NB4 (cell line): Measurements from ENCODE around the gene LIMK2.
"Not testable (repeated sequence)": the region's sequence is repeated elsewhere in the genome, so short reads cannot be mapped to it uniquely, and the experiment has no call there.

Experiments used
- POLR2A ChIP-seq: IDR thresholded peaks from 2 replicates; pipeline ENCODE4 v1.6.1; 2011; ENCODE audit warnings: mild to moderate bottlenecking; ENCODE audit not compliant: insufficient read length; ENCODE audit errors: extremely low read depth
- TF ChIP-seq, protein P1 (sequence below): IDR thresholded peaks from one replicate; pipeline ENCODE4 v1.5.1; 2012; ENCODE audit warnings: low read depth, low read length

DNA sequence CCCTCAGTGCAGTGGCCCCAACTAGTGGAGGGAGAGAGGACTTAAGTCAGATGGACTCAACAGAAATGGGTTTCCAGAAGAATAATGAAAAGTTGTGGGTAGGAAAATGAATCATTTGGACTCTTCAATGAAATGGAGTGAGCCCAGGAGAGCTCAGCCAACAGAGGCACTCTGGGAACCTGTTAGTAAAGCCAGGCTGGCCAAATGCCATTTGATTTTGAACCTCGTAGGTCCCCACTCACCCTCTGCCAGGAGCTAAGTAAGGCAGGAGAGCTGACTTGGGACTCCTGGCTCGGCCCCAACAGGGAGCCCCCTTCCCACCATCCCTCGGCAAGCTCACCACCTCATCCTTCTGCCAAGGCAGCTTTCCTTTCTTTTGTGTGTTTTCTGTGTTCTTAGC lies 5.6 kb upstream of the LIMK2 start:
- TF ChIP-seq, protein P1, sequence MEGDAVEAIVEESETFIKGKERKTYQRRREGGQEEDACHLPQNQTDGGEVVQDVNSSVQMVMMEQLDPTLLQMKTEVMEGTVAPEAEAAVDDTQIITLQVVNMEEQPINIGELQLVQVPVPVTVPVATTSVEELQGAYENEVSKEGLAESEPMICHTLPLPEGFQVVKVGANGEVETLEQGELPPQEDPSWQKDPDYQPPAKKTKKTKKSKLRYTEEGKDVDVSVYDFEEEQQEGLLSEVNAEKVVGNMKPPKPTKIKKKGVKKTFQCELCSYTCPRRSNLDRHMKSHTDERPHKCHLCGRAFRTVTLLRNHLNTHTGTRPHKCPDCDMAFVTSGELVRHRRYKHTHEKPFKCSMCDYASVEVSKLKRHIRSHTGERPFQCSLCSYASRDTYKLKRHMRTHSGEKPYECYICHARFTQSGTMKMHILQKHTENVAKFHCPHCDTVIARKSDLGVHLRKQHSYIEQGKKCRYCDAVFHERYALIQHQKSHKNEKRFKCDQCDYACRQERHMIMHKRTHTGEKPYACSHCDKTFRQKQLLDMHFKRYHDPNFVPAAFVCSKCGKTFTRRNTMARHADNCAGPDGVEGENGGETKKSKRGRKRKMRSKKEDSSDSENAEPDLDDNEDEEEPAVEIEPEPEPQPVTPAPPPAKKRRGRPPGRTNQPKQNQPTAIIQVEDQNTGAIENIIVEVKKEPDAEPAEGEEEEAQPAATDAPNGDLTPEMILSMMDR, result not testable (repeated sequence)
- not testable (repeated sequence) for TF ChIP-seq POLR2A
